Measurements from ENCODE around the gene ARVCF. TPM values are rescaled to one million over a fixed set of nuclear protein-coding genes. Genes with fewer than 3 reads are reported as not detected.

Gene ARVCF
- total and polyA plus RNA-seq, 2 of the 8 experiments (the other 6 are each of a cell fraction or from before 2014, with no cell fraction given), result 31.0 to 43.2 TPM

DNA sequence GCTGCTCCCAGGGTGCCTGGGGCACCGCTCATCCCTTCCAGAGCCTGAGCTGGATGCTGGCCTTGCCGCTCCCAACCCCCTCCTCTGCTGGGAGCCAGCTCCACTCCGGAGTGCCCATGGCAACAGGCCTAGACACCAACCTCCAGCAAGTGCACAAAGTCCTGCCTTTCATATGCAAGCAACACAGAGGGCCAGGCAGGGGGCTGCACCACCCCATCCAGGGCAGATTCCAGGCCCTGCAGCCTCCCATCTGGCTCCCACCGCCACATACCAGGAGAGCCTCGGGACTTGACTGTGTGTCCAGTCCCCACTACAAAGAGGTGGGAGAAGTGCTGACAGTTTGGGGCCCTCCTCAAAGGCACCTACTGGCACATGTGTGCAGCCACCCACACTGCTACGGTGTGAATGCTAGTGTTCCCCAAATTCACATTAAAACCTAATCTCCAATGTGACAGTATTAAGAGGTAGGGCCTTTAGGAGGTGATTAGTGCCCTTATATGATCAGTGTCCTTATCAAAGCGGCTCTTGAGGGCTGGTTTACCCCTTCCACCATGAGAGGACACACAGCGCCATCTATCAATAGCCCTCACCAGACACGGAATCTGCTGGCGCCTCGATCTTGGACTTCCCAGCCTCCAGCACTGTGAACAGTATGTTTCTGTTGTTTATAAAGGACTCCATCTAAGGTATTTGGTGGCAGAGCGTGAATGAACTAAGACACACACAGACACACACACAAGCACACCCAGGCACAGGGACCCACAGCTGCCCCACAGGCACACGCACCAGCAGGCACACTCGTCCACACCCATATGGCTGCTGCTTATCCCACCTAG, 16.2 kb downstream of the ARVCF start:
- no peak for DNase-seq (ENCODE audit: low read depth in 1 of 2, low spot score in 2 of 2)

More for the DNA sequence above, 16.2 kb downstream of the ARVCF start:
- H3K4ac ChIP-seq (replicated peaks; ENCODE audit: insufficient read length, low read depth, low read length), result no peak overlapping the region
- no peak overlapping the region for H3K4me3 ChIP-seq (ENCODE audit: extremely low read depth in 1 of 4, insufficient read depth in 2 of 4, low read depth in 3 of 4, low read length in 4 of 4)
- no peak overlapping the region for H3K9ac ChIP-seq (replicated peaks in 1 of 4; ENCODE audit: extremely low read depth in 1 of 4, low read depth in 3 of 4, low read length in 3 of 4)
- H2BK5ac ChIP-seq (ENCODE audit: low read depth, low read length), result peak overlapping the region; percentile 71; the same call in 1 of the 2 replicates
- no peak overlapping the region for H3K18ac ChIP-seq (ENCODE audit: extremely low read depth, low read length)
- H3K23ac ChIP-seq (ENCODE audit: insufficient read length), result no peak overlapping the region
- no peak overlapping the region for H4K5ac ChIP-seq (ENCODE audit: insufficient read length, low read depth, low read length)
- no peak overlapping the region for H3K56ac ChIP-seq (replicated peaks; ENCODE audit: insufficient read length, low read depth, low read length)
- H3K79me1 ChIP-seq (ENCODE audit: low read depth, low read length), result peaks cover 3% of the 10 kb centered on the region
- TF ChIP-seq SAP30 (IDR thresholded peaks at IDR 0.05; ENCODE audit: insufficient read depth, insufficient replicate concordance, low read length) (no peak), RAD21 (IDR thresholded peaks at IDR 0.05 in 1 of 2, conservative IDR thresholded peaks at IDR 0.05 in 1 of 2; ENCODE audit: low read depth in 2 of 2, low read length in 2 of 2) (peak; percentile 19 to 33; a peak in 2 of 4 replicates)
- TF ChIP-seq, protein P1, sequence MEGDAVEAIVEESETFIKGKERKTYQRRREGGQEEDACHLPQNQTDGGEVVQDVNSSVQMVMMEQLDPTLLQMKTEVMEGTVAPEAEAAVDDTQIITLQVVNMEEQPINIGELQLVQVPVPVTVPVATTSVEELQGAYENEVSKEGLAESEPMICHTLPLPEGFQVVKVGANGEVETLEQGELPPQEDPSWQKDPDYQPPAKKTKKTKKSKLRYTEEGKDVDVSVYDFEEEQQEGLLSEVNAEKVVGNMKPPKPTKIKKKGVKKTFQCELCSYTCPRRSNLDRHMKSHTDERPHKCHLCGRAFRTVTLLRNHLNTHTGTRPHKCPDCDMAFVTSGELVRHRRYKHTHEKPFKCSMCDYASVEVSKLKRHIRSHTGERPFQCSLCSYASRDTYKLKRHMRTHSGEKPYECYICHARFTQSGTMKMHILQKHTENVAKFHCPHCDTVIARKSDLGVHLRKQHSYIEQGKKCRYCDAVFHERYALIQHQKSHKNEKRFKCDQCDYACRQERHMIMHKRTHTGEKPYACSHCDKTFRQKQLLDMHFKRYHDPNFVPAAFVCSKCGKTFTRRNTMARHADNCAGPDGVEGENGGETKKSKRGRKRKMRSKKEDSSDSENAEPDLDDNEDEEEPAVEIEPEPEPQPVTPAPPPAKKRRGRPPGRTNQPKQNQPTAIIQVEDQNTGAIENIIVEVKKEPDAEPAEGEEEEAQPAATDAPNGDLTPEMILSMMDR (IDR thresholded peaks at IDR 0.05; ENCODE audit: control extremely low read depth in 1 of 3, insufficient read depth in 1 of 3, low read depth in 1 of 3, low read length in 3 of 3), result peak in 2 of 3 experiments; percentile 6 to 29; a peak in 2 of 4 replicates
- H3K9me3 ChIP-seq (ENCODE audit: insufficient read depth in 2 of 2, low read depth in 1 of 2, low read length in 1 of 2), result no peaks in the 10 kb centered on the region
- no peak overlapping the region for H2BK120ac ChIP-seq (replicated peaks; ENCODE audit: low read depth, low read length)
- peak overlapping the region; percentile 88; the same call in 1 of the 2 replicates for H2BK15ac ChIP-seq (ENCODE audit: low read length)
- no peaks in the 10 kb centered on the region for H3K23me2 ChIP-seq (ENCODE audit: low read depth, low read length)
- H2BK12ac ChIP-seq (ENCODE audit: low read depth, low read length), result peak overlapping the region; percentile 60; the same call in 1 of the 2 replicates
- ChIA-PET POLR2A (ENCODE audit: partially characterized antibody) (no interaction called here), CTCF (ENCODE audit: partially characterized antibody) (interaction anchor here (1.2 to 1.5 kb wide), 4 partner anchors 13 to 34 kb away, joined by 4 to 6 read pairs (median 6); no protein-coding TSS in a partner anchor)
- H3K27ac ChIP-seq (ENCODE audit: low read depth, low read length), result no peak overlapping the region
- H3K36me3 ChIP-seq (ENCODE audit: control insufficient read depth in 2 of 4, insufficient read depth in 4 of 4, low read length in 3 of 4), result no peaks in the 10 kb centered on the region
- H3K14ac ChIP-seq (ENCODE audit: insufficient read length), result no peak overlapping the region
- peak overlapping the region; percentile 23 for H4K8ac ChIP-seq (ENCODE audit: extremely low read depth, insufficient read depth, low read length)
- 86% methylated on average over 14 of the region's 14 CpGs; no CpG with 5 or more reads in 1 of the 2 experiments for WGBS, 2 experiments (ENCODE audit: extremely low coverage in 1 of 2, insufficient coverage in 1 of 2, insufficient read length in 1 of 2, insufficient replicate concordance in 2 of 2, low coverage in 1 of 2, low lambda C conversion rate in 2 of 2, missing lambda C conversion rate in 1 of 2)
- H2AFZ ChIP-seq (ENCODE audit: low read length), result no peak overlapping the region
- H4K91ac ChIP-seq (replicated peaks; ENCODE audit: insufficient read length, low read length), result peak overlapping the region; percentile 69
- H3K27me3 ChIP-seq (replicated peaks in 1 of 4; ENCODE audit: control insufficient read depth in 3 of 4, extremely low read depth in 1 of 4, insufficient read depth in 3 of 4, low read length in 3 of 4), result no peaks in the 10 kb centered on the region
- H2BK20ac ChIP-seq (ENCODE audit: low read length), result no peak overlapping the region
- H3K4me1 ChIP-seq (replicated peaks in 1 of 4; ENCODE audit: control insufficient read depth in 3 of 4, insufficient read depth in 4 of 4, low read length in 3 of 4), result peaks cover 4 to 31% (median 18%) of the 10 kb centered on the region in 4 experiments
- peaks cover 0 to 2% of the 10 kb centered on the region in 2 experiments for H4K20me1 ChIP-seq (replicated peaks in 1 of 2; ENCODE audit: control insufficient read depth in 1 of 2, insufficient read depth in 2 of 2, low read length in 2 of 2)
- H3K79me2 ChIP-seq (ENCODE audit: control insufficient read depth in 1 of 2, insufficient read depth in 2 of 2, low read length in 2 of 2), result no peaks in the 10 kb centered on the region
- H2AK5ac ChIP-seq (ENCODE audit: low read depth, low read length), result peak overlapping the region; percentile 79; the same call in 1 of the 2 replicates
- H3K4me2 ChIP-seq (ENCODE audit: insufficient read depth in 1 of 2, low read depth in 2 of 2, low read length in 2 of 2), result peak overlapping the region in 1 of 2 experiments; percentile 39; a peak in 1 of 4 replicates
- no peak for FAIRE-seq
